Immature natural killer cell (primary cell): ENCODE data around the gene ABCA5. TPM values are rescaled to one million over a fixed set of nuclear protein-coding genes. Genes with fewer than 3 reads are reported as not detected.
"Not testable (repeated sequence)": the region's sequence is repeated elsewhere in the genome, so short reads cannot be mapped to it uniquely, and the experiment has no call there.

Experiments
- DNase-seq, 3 donors: peaks; one replicate each; pipeline ENCODE4 v3.0.0; 2022; ENCODE audit warnings: mixed read lengths in 1 of 3
- H3K27ac Mint-ChIP-seq, 6 donors: one replicate each; pipeline ENCODE4 v1.8.0; 2020; ENCODE audit warnings: mixed read lengths in 6 of 6, mild to moderate bottlenecking in 5 of 6, inconsistent platforms in 4 of 6, moderate library complexity in 3 of 6
- H3K27me3 Mint-ChIP-seq, 3 donors: one replicate each; pipeline ENCODE4 v1.8.0; 2020 to 2021; ENCODE audit warnings: low read depth in 3 of 3, mild to moderate bottlenecking in 3 of 3, mixed read lengths in 3 of 3, moderate library complexity in 3 of 3, inconsistent platforms in 1 of 3
- H3K36me3 Mint-ChIP-seq, 3 donors: one replicate each; pipeline ENCODE4 v1.8.0; 2020; ENCODE audit warnings: mixed read lengths in 3 of 3, inconsistent platforms in 2 of 3, mild to moderate bottlenecking in 2 of 3
- H3K4me1 Mint-ChIP-seq, 2 donors: one replicate each; pipeline ENCODE4 v1.8.0; 2020; ENCODE audit warnings: inconsistent platforms in 2 of 2, mild to moderate bottlenecking in 2 of 2, mixed read lengths in 2 of 2, moderate library complexity in 1 of 2
- H3K4me3 Mint-ChIP-seq, 5 donors: one replicate each; pipeline ENCODE4 v1.8.0; 2020; ENCODE audit warnings: mild to moderate bottlenecking in 5 of 5, mixed read lengths in 5 of 5, inconsistent platforms in 3 of 5, moderate library complexity in 3 of 5
- H3K9me3 Mint-ChIP-seq, 6 donors: one replicate each; pipeline ENCODE4 v1.8.0; 2020; ENCODE audit warnings: mild to moderate bottlenecking in 6 of 6, mixed read lengths in 6 of 6, inconsistent platforms in 4 of 6, moderate library complexity in 3 of 6
- polyA plus RNA-seq, 3 donors: library from polyadenylated mRNA; unstranded; fragments of 300-500 nt; fragmentation: Illumina TruSeq; gene quantifications; one replicate each; pipeline ENCODE4 v1.2.3, GENCODE V29; 2021

Gene ABCA5
- polyA plus RNA-seq, 3 donors from 2014 or later = 4.2 to 9.6 (median 4.7) TPM

DNA sequence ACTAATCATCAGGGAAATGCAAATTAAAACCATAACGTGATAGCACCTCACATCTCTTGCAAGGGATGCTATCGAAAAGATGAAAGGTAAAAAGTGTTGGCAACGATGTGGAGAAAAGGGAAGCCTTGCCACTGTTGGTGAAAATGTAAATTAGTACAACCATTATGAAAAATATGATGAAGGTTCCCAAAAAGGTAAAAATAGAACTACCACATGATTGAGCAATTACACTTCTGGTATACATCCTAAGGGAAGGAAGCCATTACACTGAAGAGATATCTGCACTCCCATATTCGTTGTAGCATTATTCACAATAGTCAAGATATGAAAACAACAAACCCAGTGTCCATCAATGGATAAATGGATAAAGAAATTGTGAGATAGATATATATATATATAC is 119.8 kb downstream of the ABCA5 start:
- H3K9me3 Mint-ChIP-seq = no peaks in the 10 kb centered on the region
- H3K4me1 Mint-ChIP-seq = peaks cover 0 to 6% of the 10 kb centered on the region in 2 donors
- H3K27me3 Mint-ChIP-seq = peaks cover 0 to 2% (median 2%) of the 10 kb centered on the region in 3 donors
- no peak for DNase-seq
- H3K4me3 Mint-ChIP-seq = no peak overlapping the region
- peaks cover 0 to 4% (median 3%) of the 10 kb centered on the region in 3 donors for H3K36me3 Mint-ChIP-seq
- H3K27ac Mint-ChIP-seq = no peak overlapping the region

DNA sequence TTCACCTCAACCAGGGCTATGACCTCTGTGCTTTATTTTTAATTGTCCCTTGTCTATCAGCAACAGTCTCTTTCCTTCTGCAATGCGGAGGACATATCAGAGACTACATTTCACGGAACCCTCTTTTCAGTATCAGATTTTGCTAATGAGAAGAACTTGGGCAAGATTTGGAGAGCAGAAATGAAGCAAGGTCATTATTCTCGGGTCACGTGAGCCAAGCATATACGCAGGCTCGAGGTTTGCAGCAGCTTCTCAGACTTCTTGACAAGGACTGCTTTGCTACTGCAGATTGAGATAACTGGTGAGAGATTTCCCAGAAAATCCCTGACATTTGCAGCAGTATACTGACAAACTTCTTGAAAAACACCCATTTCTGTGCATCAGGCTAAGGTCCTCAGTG is 128.7 kb downstream of the ABCA5 start:
- no peaks in the 10 kb centered on the region for H3K4me1 Mint-ChIP-seq
- no peak for DNase-seq
- peaks cover 0 to 3% (median 2%) of the 10 kb centered on the region in 3 donors for H3K27me3 Mint-ChIP-seq
- H3K27ac Mint-ChIP-seq = no peak overlapping the region
- no peak overlapping the region for H3K4me3 Mint-ChIP-seq
- H3K9me3 Mint-ChIP-seq = no peaks in the 10 kb centered on the region
- H3K36me3 Mint-ChIP-seq = peaks cover 5 to 7% (median 7%) of the 10 kb centered on the region in 3 donors

DNA sequence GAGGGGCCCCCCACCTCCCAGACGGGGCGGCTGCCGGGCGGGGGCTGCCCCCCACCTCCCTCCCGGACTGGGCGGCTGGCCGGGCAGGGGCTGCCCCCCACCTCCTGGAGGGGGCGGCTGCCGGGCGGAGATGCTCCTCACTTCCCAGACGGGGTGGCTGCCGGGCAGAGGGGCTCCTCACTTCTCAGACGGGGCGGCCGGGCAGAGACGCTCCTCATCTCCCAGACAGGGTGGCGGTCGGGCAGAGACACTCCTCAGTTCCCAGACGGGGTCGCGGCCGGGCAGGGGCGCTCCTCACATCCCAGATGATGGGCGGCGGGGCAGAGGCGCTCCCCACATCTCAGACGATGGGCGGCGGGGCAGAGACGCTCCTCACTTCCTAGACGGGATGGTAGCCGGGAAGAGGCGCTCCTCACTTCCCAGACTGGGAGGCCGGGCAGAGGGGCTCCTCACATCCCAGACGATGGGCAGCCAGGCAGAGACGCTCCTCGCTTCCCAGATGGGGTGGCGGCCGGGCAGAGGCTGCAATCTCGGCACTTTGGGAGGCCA is 130.8 kb downstream of the ABCA5 start:
- H3K27me3 Mint-ChIP-seq, H3K4me1 Mint-ChIP-seq, H3K27ac Mint-ChIP-seq, H3K9me3 Mint-ChIP-seq, H3K4me3 Mint-ChIP-seq, DNase-seq: not testable (repeated sequence)
- H3K36me3 Mint-ChIP-seq = peaks cover 10 to 15% (median 12%) of the 10 kb centered on the region in 3 donors

Other genes starting within 250 kb of the ABCA5 start
- gene ABCA6, start 185.2 kb downstream of the ABCA5 start, polyA plus RNA-seq = not detected
- gene ABCA10, start 98.3 kb downstream of the ABCA5 start, polyA plus RNA-seq = 1 to 10 TPM in 1 of 3 donors, under 1 TPM in 1, not detected in 1; 0.49 to 1.4 TPM
- gene MAP2K6, start 87.6 kb upstream of the ABCA5 start, polyA plus RNA-seq = 10 to 100 TPM; 11.6 to 14.5 (median 13.9) TPM